HG02981 (cell line): Measurements from ENCODE around the gene PPP1R12A.
A peak's percentile ranks its signal among the peaks of the same experiment; 100 is the strongest.

Experiments used
- ATAC-seq: cut with Tn5 transposase; IDR thresholded peaks from one replicate; pipeline ENCODE4 v1.9.1; 2021; ENCODE audit warnings: mild to moderate bottlenecking, moderate library complexity; ENCODE audit not compliant: unreplicated experiment

PPP1R12A gene

DNA sequence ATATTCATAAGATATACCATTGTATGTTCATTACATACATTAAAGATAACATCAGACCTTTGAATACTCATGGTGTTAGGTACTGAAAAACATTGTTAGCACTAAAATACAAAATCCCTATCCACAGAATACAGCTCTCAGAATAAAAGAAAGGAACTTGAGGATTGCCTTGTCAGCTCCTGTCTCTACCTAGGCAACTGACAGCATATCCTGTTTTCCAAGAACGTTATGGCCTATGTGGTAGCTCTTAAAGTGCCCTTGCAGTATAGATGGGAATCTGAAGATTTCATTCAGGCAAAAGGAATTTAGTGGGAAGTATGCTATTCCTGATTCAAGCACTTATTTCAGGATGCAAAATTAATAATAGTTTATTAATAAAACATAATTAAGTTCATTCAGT, 1.8 kb upstream of the PPP1R12A start:
- no peak for ATAC-seq

DNA sequence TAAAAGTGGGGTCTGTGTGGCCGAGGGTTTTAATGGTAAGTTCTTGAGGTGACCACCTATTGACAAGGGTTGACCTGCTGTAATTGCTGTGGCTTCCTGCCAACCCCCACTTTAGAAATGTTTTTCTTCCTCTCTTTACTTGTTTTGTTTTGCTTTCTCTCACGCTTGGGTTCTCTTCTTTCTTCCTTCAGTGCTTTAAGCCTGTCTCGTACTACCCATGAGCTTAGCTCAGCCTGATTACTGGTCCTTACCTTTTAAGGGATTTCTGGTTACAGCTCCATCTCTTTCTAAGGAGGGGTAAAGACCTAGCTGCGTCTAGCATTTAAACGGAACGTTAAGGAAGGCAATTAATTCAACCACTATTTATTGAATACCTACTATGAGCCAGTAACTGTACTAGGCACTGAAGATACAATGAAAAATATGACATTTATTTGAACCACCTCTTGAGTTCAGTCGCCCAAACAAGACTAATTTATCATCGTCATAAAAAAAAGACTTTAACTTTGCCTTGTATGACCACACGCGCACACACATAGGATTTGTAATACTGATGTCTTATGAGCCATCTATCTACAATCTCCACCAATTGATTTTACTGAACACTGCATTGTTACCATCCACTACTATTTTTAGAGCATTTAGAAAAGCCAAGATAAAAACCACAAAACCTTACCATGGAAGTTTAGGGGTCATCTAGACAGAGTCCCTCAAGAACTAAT, 888 bp upstream of the PPP1R12A start:
- peak; percentile 16 for ATAC-seq

DNA sequence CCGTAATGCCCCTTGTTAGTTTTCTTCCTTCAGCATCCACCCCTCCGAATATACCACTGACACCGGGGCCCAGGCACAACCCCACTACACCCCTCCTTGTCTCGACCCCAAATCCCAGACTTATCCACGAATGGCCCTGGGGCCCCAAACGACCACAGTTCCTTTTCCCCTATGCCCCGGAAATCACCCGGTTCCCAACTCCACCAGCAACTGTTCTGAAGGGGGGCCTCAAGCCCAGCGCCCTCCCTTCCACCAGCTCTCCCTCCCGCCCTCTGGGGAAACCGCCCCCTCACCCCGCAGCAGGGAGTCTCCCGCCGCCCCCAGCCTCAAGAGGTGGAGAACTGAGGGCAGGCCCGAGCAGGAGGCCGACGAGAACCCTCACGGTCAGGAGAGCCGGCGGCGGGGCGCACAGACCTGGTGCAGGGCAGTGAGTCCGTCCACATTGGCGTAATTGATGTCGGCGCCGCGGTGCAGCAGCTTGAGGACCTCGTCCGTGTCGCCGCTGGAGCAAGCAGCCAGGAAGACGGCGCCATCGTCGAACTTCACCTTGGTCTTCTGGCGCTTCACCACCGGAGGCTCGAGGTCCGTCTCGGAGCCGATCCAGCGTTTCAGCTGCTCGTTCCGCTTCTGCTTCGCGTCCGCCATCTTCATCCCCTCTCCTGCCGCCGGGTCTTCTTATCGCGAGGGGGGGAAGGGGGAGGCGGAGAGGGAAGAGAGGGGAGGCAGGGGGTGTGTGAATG, 446 bp downstream of the PPP1R12A start:
- peak; percentile 16 for ATAC-seq

DNA sequence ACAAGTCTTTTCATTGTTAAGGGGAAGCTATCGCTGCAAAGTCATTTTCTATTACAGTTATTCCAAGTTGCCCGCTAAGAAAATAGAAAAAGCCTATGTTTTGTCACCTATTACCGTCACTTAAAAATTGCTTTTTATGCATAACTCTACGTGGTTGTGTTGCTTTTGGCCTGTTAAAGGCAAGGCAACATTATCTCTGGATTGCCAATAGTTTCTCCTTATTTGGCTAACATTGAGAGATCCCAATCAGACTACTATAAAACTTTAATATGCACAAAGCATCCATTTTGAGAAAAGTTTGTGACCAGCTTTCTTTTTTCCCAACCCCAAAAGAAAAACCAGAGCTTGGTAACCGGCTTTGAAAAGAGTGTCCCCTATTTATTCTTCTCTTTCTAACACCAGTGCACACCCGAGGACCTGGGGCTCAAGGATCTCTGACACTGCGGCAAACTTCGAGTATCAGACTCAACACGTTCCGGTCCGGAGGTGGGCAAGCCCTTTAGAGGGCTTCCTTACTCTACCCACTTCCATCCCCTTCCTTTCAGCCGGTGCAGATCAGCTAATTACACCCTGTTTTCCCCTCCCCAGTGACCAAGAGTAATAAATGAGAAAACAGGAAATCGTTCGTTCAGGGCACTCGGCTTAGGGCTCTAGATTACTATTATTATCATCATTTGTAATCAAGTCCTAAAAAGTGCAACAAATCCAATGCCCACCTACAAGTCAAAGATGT, 1.2 kb downstream of the PPP1R12A start:
- ATAC-seq, result no peak

DNA sequence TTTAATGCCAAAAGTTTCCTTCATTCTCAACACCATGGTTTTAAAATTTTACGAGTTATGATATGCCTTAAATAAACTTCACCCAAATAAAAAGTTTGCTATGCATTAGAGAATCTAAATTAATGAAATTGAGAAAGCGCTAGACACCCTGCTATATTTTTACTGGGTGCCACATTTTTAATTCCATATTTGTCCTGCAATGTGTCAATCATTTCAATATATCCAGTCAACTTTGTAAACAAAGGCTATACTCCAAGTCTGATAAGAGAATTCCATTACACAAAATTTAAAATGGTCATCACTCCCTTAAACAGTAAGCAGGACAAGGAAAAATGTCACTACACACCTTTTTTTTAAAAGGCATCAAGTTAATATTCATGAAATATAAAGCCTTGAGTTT, 1.9 kb downstream of the PPP1R12A start:
- no peak for ATAC-seq

DNA sequence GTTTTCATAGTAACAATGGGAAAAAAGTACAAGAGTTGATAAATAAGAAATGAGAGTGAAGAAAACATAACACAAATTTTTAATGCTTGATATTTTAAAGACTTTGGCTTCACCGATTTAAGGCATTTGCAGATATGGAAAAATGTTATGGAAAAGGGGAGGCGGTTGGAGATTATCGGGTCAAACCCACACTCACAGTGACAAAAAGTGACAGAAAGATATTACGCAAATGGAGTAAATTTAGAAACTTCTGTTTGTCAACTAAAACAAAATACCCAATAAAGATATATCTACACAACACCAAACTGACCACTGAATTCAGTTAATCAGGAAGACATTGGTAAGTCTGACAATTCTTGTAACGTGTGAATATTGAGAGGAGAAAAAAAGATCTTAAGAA, 2.5 kb downstream of the PPP1R12A start:
- no peak for ATAC-seq

DNA sequence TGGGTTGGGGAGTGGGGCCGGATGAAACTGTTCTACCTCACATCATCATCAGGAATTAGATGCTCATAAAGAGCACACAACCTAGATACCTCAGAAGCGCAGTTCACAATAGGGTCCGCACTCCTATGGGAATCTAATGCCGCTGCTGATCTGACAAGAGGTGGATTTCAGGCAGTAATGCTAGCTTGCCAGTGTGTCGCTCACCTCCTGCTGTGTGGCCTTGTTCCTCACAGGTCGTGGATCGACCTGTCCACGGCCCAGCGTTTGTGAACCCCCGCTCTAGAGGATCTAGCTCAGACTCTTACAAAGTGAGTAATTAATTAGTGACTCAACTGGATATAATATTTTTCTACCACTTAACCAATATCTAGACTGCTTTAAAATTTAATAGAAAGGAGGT, 5.8 kb downstream of the PPP1R12A start:
- ATAC-seq, result no peak

DNA sequence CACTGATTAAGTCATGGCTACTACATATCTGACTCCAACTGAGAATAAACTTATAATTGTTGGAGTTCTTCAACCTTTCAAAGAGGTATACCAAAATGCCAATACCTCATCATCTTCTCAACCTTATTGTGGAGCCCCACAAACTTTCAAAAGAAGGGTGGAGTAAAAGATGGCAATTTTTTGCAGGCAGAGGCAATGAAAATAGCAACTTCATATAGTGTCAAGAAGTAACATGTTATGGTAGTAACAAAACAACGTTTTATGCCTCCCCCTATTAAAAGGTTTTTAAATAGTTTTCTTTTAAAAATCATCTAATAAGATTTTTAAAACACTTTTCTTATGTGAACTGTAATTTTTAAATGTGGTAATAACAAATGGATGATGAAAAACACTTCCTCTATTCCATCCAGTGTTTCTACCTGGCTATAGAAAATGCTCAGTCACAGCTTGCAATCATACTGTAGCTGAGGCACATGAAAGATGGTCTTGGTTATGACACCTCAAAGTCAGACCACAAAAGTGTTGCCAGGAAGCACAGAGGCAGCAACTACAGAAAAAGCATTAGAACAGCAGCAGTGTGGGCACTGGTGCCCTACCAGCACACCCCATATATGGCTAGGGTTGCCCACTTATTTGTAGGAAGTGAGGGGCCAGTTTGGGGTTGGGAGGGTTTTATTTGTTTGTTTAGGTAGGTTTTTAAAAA, 7.0 kb downstream of the PPP1R12A start:
- ATAC-seq, result peak; percentile 99

DNA sequence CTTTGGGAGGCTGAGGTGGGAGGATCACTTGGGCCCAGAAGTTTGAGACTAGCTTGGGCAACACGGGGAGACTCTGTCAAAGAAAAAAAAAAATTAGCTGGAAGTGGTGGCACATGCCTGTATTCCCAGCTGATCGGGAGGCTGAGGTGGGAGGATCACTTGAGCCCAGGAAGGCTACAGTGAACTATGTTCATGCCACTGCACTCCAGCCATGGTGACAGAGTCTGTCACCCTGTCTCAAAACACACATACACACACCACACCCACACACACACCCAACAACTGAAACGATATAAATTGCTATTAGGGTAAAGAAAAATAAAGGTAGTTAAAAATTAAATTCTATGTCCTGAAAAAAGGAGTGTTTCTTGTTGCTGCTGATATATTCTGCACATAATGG, 7.9 kb downstream of the PPP1R12A start:
- ATAC-seq, result no peak

DNA sequence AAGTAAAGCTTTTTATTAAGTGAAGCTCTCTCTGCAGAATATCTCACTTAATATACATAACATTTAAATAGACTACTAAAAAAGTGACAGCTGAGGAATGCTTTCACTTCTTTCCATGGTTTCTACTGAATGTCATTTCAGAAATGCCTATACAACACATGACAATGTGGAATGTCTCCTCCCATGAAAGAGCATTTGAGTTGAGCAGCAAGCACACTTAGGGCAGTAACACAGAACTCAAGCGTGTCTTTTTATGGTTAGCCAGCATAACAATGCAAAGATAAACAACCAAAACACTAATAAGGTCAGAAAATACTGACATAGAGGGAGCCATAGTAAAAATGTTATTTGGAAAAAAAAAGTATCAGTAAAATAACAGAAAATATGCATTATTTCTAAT, 9.4 kb downstream of the PPP1R12A start:
- ATAC-seq, result no peak

DNA sequence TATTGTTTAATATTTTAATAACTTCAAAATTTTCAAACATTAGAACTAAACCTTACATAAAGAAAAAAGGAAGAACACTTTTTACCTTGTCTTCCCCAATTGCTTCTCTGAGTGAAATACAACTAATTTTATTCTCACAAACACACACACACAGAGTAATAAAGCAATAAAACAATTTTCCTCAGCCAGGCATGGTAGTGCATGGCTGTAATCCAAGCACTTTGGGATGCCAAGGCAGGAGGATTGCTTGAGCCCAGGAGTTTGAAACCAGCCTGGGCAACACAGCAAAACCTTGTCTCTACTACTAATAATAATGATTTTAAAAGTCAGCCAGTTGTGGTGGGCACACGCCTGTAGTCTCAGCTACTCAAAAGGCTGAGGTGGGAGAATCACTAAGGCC, 13.1 kb downstream of the PPP1R12A start:
- ATAC-seq, result no peak

DNA sequence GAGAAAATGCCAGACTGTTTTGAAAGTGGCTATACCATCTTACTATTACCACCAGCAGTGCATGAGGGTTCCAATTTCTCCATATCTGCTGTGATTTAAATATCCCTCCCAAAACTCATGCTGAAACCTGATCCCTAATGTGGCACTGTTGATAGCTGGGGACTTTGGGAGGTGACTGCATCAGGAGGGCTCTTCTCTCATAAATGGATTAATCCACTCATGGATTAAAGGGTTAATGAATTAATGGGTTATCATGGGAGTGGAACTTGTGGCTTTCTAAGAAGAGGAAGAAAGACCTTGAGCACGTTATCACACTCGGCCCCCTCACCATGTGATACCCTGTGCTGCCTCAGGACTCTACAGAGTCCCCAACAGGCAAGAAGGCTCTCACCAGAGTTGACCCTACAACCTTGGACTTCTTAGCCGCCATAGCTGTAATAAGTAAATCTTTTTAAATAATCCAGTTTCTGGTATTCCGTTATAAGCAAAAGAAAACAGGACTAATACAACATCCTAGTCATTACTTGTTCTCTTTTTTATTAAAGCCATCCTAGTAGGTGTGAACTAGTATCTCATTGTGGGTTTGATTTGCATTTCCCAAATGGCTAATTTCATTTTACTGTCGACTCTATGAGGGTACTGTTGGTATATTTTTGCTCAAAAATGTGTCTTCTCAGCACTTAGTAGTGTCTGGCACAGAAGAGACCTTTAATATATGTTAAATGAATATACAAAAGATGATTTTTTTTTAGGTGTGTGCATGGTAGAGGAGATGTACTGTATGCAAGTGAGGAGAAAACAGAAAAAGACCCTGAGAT, 14.3 kb downstream of the PPP1R12A start:
- ATAC-seq, result no peak

DNA sequence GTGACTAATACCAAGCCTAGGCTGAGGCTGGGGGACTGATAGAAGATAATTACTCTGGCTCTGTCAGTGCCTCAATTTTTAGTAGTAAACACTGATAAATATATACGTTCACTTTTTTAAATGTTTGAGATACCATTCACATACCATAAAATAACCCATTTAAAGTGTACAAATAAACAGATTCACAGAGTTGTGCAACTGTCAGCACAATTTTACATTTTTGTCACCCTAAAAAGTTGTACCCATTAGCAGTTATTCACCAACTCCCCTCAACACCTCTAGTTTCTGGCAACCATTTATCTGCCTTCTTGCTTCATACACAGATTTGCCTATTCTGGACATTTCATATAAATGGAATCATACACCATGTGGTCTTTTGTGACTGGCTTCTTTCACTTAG, 15.1 kb downstream of the PPP1R12A start:
- no peak for ATAC-seq

DNA sequence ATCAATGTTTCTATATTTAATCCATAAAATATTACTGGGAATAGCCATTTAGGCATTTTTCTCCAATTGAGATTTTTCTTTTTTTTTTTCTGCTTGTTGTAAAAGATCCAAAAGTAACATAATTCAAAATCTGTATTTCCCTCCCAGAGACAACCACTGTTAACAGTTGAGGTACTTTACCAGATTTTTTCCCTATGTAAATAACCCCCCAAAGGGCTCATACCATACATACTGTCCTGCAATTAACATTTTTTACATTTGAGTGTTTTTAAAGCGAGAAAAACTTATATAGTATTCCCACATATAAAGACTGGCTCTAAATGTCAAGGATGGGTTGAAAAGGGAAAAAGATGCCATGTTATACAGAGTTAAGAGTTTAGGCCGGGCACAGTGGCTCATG, 18.1 kb downstream of the PPP1R12A start:
- ATAC-seq, result no peak

DNA sequence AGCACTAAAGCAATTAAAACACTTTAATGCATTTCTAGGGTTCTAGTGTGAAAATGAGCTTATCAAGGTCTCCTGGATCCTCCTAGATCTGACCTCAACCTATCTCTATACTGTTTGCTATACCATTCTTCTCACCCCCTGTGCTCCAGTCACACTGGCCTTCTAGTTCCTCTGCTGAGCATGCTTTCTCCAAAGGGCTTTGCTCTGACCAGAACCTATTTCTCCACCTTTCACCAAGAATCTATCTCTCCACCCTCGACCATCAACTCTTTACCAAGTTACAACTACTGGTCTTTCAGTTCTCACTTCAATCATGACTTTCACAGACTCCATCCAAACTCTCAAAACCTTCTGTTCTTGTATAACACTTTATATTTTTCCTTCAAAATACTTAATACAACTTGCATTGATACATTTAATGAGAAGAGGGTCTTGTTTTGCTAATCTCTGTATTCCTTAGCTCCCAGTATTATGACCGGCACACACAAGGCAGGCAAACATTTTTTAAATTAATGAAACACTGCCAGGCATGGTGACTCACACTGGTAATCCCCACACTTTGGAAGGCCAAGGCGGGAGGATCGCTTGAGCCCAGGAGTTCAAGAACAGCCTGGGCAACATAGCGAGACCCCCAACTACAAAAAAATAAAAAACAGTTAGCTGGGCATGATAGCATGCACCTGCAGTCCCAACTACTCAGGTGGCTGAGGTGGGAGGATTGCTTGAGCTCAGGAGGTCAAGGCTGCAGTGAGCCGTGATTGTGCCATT, 22.8 kb downstream of the PPP1R12A start:
- ATAC-seq, result no peak

DNA sequence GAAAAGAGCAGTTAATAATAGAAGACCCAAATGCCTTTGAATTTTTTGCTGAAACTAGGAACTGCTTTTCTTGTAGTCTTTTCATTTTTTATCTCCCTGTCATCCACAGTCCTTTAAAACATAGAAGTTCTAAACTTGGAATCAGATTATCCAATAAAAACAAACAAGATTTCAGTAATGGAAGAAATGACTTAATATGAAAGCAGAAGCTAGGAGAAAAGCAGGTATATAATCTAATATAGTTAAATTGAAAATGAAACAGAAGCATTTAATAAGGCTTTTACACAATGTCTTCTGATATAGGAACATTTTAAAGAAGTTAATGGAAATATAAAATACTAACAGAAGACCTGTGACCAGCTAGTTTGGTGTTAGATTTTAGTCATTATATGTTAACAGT, 26.5 kb downstream of the PPP1R12A start:
- no peak for ATAC-seq

DNA sequence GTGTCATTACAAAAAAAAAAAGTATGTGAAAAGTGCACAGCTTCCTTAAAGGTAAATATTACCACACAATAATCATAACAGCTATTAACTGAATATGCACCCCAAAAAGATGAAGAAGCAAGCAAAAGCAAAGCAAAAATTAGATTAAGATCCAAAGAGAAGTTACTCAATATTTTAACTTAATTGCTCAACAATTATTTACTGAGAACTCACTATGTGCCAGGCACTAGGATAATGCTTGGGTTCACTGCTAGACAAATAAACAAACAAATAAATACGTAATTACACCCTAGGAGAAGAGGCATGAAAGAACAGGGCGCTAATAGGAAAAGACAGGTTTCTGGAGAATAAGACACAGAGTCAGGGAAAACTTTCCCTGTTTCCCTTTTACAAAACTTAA, 33.4 kb downstream of the PPP1R12A start:
- no peak for ATAC-seq

DNA sequence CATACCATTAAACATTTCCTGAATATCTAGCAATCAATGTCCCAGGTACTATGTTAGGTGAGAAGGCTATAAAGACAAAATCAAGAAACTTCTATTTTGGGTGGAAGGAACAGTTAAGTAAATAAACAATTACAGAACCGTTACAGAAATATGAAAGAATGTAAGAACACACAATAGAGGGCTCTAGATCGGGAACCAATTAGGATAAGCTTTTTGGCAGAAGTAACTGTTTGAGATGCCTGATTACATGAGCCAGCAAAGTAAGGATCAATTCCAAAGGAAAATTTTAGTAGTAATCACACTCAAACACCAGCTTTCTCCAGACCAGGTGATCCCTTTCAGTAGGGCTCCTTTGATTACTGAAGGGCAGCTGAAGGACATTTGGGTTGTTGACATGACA, 33.9 kb downstream of the PPP1R12A start:
- no peak for ATAC-seq

DNA sequence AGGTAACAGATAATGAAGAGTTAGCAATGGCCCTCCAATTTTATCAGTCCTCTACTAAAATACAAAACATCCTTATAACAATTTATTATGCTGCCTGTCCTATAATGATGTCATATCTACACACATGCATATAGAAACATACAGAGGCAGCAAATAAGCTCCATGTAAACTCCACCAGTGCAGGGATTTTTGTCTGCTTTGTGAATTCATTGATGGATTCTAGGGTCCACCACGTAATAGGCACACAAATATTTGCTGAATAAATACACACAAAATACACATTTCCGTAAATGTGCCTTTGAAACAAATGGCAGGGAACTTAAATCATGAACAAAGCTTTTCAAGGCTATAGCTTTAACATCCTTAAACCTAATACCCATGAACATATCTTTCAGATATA, 34.7 kb downstream of the PPP1R12A start:
- no peak for ATAC-seq

DNA sequence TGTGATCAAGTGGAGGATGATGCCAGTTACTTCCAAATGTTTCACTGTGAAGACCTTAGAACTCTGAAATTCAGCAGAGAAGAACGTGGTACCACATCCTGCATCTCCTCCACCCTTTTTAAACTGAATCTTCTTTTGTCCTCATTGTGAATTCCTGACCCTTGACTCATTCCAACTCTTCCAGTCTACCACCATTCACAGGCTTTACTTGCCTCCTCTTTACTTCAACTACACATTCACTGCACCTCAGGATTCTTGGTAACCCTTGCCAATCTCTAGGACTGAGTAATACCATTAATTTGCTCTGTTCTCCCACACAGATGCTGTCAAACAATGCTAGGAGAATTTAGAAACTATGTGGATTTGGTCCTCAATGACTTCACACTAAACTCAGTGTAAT, 37.3 kb downstream of the PPP1R12A start:
- no peak for ATAC-seq
